ENCODE results near the gene CELF4.

DNA sequence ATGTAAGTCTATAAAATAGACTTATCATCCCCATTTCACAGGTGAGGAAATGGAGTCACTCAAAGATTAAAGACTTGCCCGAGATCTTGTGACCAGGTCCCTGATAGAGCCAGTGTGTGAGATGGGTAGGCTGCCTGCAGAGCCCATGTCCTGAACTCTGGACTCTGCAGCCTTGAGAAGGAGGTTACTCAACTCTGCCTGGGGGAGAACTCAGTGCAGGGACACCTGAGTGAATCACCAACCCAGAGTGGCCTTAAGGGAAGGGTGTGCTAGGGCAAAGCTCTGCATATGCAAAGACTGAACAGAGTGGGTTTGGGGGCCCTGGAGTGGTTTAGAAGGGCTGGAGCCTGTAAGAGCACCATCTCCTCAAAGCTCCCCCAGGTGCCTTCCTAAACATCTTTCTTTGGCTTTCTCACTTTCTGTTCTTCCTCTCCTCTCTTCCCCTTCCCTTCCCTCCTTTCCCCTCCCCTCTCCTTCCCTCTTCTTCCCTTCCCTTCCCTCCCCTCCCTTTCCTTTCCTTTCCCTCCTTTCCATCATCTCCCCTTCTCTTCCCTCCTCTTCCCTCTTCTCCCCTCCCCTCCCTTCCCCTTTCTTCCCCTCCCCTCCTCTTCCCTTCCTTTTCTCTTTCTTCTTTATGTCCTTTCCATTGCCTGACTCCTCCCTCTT lies 67.6 kb downstream of the CELF4 start:
- TF ChIP-seq, protein P1, sequence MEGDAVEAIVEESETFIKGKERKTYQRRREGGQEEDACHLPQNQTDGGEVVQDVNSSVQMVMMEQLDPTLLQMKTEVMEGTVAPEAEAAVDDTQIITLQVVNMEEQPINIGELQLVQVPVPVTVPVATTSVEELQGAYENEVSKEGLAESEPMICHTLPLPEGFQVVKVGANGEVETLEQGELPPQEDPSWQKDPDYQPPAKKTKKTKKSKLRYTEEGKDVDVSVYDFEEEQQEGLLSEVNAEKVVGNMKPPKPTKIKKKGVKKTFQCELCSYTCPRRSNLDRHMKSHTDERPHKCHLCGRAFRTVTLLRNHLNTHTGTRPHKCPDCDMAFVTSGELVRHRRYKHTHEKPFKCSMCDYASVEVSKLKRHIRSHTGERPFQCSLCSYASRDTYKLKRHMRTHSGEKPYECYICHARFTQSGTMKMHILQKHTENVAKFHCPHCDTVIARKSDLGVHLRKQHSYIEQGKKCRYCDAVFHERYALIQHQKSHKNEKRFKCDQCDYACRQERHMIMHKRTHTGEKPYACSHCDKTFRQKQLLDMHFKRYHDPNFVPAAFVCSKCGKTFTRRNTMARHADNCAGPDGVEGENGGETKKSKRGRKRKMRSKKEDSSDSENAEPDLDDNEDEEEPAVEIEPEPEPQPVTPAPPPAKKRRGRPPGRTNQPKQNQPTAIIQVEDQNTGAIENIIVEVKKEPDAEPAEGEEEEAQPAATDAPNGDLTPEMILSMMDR (IDR thresholded peaks at IDR 0.05): no peak
- no peak for TF ChIP-seq EP300 (IDR thresholded peaks at IDR 0.05)

Data from upper lobe of left lung (tissue), 4 donors.